ENCODE measurements around the gene L1CAM. TPM values are rescaled to one million over a fixed set of nuclear protein-coding genes. Genes with fewer than 3 reads are reported as not detected.

Gene L1CAM
- total RNA-seq, 4 donors from 2014 or later, result 5.2 to 7.1 (median 6.1) TPM

- no peak for DNase-seq
- Histone ChIP-seq H3K36me3 (no peaks in the 10 kb centered on the region), H3K4me3 (no peak overlapping the region), H3K27me3 (no peaks in the 10 kb centered on the region), H3K9me3 (no peaks in the 10 kb centered on the region), H3K4me1 (no peaks in the 10 kb centered on the region), H3K27ac (no peak overlapping the region)
- WGBS, 2 donors (ENCODE audit: low coverage in 1 of 2), result 85% methylated on average over 16 of the region's 17 CpGs; no CpG with 5 or more reads in 1 of the 2 donors
- no peak for TF ChIP-seq POLR2A (IDR thresholded peaks at IDR 0.05)
- no peak for TF ChIP-seq EP300 (IDR thresholded peaks at IDR 0.05; ENCODE audit: low read depth)
- no peak for TF ChIP-seq CTCF (IDR thresholded peaks at IDR 0.05)
- TF ChIP-seq POLR2AphosphoS5 (IDR thresholded peaks at IDR 0.05), result no peak
- in situ Hi-C loops (cut with MboI; ENCODE audit: low pct_ligation_motif_present in 1 of 4, low pct_unique_long_range_greater_than_20kb in 1 of 4, low sequenced_read_pairs in 3 of 4), result loop anchor here in 1 of 4 donors (25.0 kb wide), 1 partner anchor 101 kb away; no protein-coding TSS in a partner anchor
- intact Hi-C loops (cut with DNase I; ENCODE audit: low total_unique reads), result no loop called here
These were observed 27.2 kb upstream of the L1CAM start for GRCh38 chrX:153913211-153913610.

- intact Hi-C loops (cut with DNase I; ENCODE audit: low total_unique reads) (no loop called here), in situ Hi-C loops (cut with MboI; ENCODE audit: low pct_ligation_motif_present in 1 of 4, low pct_unique_long_range_greater_than_20kb in 1 of 4, low sequenced_read_pairs in 3 of 4) (loop anchor here in 1 of 4 donors (25.0 kb wide), 1 partner anchor 99 kb away; no protein-coding TSS in a partner anchor)
- Histone ChIP-seq H3K4me3 (no peak overlapping the region), H3K9me3 (no peaks in the 10 kb centered on the region), H3K27ac (no peak overlapping the region), H3K36me3 (no peaks in the 10 kb centered on the region), H3K27me3 (no peaks in the 10 kb centered on the region), H3K4me1 (no peaks in the 10 kb centered on the region)
- DNase-seq, result no peak
- TF ChIP-seq EP300 (IDR thresholded peaks at IDR 0.05; ENCODE audit: low read depth) (no peak), CTCF (IDR thresholded peaks at IDR 0.05) (no peak), POLR2AphosphoS5 (IDR thresholded peaks at IDR 0.05) (no peak), POLR2A (IDR thresholded peaks at IDR 0.05) (no peak)
- 81 to 100% methylated on average over 1 to 6 of the region's 6 CpGs for WGBS, 2 donors (ENCODE audit: low coverage in 1 of 2)
These were observed 25.8 kb upstream of the L1CAM start for GRCh38 chrX:153911798-153912197.

- in situ Hi-C loops (cut with MboI; ENCODE audit: low pct_ligation_motif_present in 1 of 4, low pct_unique_long_range_greater_than_20kb in 1 of 4, low sequenced_read_pairs in 3 of 4) (loop anchor here in 1 of 4 donors (25.0 kb wide), 1 partner anchor 98 kb away; no protein-coding TSS in a partner anchor), intact Hi-C loops (cut with DNase I; ENCODE audit: low total_unique reads) (no loop called here)
- Histone ChIP-seq H3K27ac (no peak overlapping the region), H3K9me3 (no peaks in the 10 kb centered on the region), H3K4me3 (no peak overlapping the region), H3K36me3 (no peaks in the 10 kb centered on the region), H3K27me3 (no peaks in the 10 kb centered on the region), H3K4me1 (no peaks in the 10 kb centered on the region)
- TF ChIP-seq POLR2AphosphoS5 (IDR thresholded peaks at IDR 0.05) (no peak), POLR2A (IDR thresholded peaks at IDR 0.05) (no peak), CTCF (IDR thresholded peaks at IDR 0.05) (no peak), EP300 (IDR thresholded peaks at IDR 0.05; ENCODE audit: low read depth) (no peak)
- DNase-seq, result no peak
- WGBS, 2 donors (ENCODE audit: low coverage in 1 of 2), result 95% methylated on average over 4 of the region's 22 CpGs; no CpG with 5 or more reads in 1 of the 2 donors
These were observed 24.5 kb upstream of the L1CAM start for GRCh38 chrX:153910446-153910845.

GRCh38 chrX:153909980-153910360 is 24.0 kb upstream of the L1CAM start:
- in situ Hi-C loops (cut with MboI; ENCODE audit: low pct_ligation_motif_present in 1 of 4, low pct_unique_long_range_greater_than_20kb in 1 of 4, low sequenced_read_pairs in 3 of 4) (loop anchor here in 1 of 4 donors (25.0 kb wide), 1 partner anchor 98 kb away; no protein-coding TSS in a partner anchor), intact Hi-C loops (cut with DNase I; ENCODE audit: low total_unique reads) (no loop called here)
- no peaks in the 10 kb centered on the region for H3K36me3 ChIP-seq
- no peaks in the 10 kb centered on the region for H3K9me3 ChIP-seq
- no peak overlapping the region for H3K27ac ChIP-seq
- DNase-seq, result no peak
- H3K4me3 ChIP-seq, result no peak overlapping the region
- H3K4me1 ChIP-seq, result no peaks in the 10 kb centered on the region
- H3K27me3 ChIP-seq, result no peaks in the 10 kb centered on the region
- TF ChIP-seq POLR2AphosphoS5 (IDR thresholded peaks at IDR 0.05) (no peak), CTCF (IDR thresholded peaks at IDR 0.05) (no peak), EP300 (IDR thresholded peaks at IDR 0.05; ENCODE audit: low read depth) (no peak), POLR2A (IDR thresholded peaks at IDR 0.05) (no peak)
- whole genome bisulfite sequencing, 2 donors (ENCODE audit: low coverage in 1 of 2), result 93 to 95% methylated on average over 11 to 24 of the region's 25 CpGs
